Activated naive CD4-positive, alpha-beta T cell (primary cell): ENCODE results near the gene MAEL.
A peak's percentile ranks its signal among the peaks of the same experiment; 100 is the strongest.

Experiments
- DNase-seq, 4 experiments: peaks; one replicate each; lab custom pipeline; 2025; lab: John Stamatoyannopoulos, UW

Gene MAEL

GRCh38 chr1:166988974-166989515 lies at the start of gene MAEL:
MAEL (plus strand) TSS chr1:166989280; CDS start chr1:166989353, 73 bp downstream.
- DNase-seq, result no peak

- DNase-seq, result no peak
These were observed 49.2 kb upstream of the MAEL start for GRCh38 chr1:166939741-166940375.

- no peak for DNase-seq
These were observed 44.7 kb upstream of the MAEL start for GRCh38 chr1:166944186-166944967.

- DNase-seq, result no peak
These were observed 41.6 kb upstream of the MAEL start for GRCh38 chr1:166947398-166948043.

GRCh38 chr1:166948856-166949350 lies 40.2 kb upstream of the MAEL start:
- DNase-seq, result no peak

GRCh38 chr1:166950156-166950555 lies 38.9 kb upstream of the MAEL start:
- DNase-seq, result no peak

- no peak for DNase-seq
These were observed 38.0 kb upstream of the MAEL start for GRCh38 chr1:166951050-166951449.

- no peak for DNase-seq
These were observed 36.9 kb upstream of the MAEL start for GRCh38 chr1:166952002-166952746.

- DNase-seq, result no peak
These were observed 35.6 kb upstream of the MAEL start for GRCh38 chr1:166953491-166953890.

- no peak for DNase-seq
These were observed 32.8 kb upstream of the MAEL start for GRCh38 chr1:166956057-166956850.

GRCh38 chr1:166956872-166957271 lies 32.2 kb upstream of the MAEL start:
- no peak for DNase-seq

GRCh38 chr1:166960858-166961474 lies 28.1 kb upstream of the MAEL start:
- DNase-seq, result no peak

GRCh38 chr1:166969074-166969677 lies 19.9 kb upstream of the MAEL start:
- peak in 1 of 4 experiments; percentile 1 for DNase-seq

- DNase-seq, result no peak
These were observed 17.8 kb upstream of the MAEL start for GRCh38 chr1:166971252-166971651.

- DNase-seq, result no peak
These were observed 16.9 kb upstream of the MAEL start for GRCh38 chr1:166972193-166972592.

GRCh38 chr1:166972826-166973225 lies 16.3 kb upstream of the MAEL start:
- no peak for DNase-seq

GRCh38 chr1:166974647-166975345 lies 14.3 kb upstream of the MAEL start:
- DNase-seq, result peak in 2 of 4 experiments; percentile 4 to 5

- peak; percentile 7 to 36 (median 16) for DNase-seq
These were observed 13.5 kb upstream of the MAEL start, which contains the start of gene ILDR2 for GRCh38 chr1:166975361-166976129. ILDR2 (minus strand) TSS chr1:166975540; CDS start chr1:166975268, 272 bp downstream.
